ENCODE data around the gene ATP6V1A. TPM values are rescaled to one million over a fixed set of nuclear protein-coding genes. Genes with fewer than 3 reads are reported as not detected.

ATP6V1A gene
- total and polyA plus RNA-seq, 2 of the 13 experiments (the other 11 are each of a cell fraction or from before 2014, with no cell fraction given), result 23.4 to 95.1 TPM

DNA sequence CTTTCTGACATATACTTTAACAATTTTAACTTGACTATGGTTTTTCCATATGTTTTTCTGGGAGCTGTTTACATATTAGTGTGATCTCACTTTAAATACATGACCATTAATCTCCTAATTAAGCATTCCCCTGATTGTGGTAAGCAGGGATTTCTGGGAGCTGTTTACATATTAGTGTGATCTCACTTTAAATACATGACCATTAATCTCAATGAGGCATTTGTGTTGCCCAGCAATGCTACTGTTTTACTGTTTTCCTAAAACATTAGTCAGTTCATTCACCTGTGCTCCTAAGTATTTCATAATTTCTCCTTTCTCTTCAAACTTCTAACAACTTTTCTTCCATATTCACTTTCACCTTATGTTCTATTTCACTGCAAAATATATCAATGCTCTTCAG, 88.1 kb downstream of the ATP6V1A start:
- ChIA-PET POLR2A (no interaction called here), CTCF (ENCODE audit: low intra/inter-chr PET ratio, low total read pairs) (no interaction called here)
- H3K4me3 ChIP-seq (replicated peaks in 1 of 3; ENCODE audit: insufficient read depth in 1 of 3, low read depth in 2 of 3, low read length in 3 of 3), result no peak overlapping the region
- H3K9me3 ChIP-seq (ENCODE audit: low read length), result no peaks in the 10 kb centered on the region
- H2AFZ ChIP-seq (ENCODE audit: low read length), result peak overlapping the region; percentile 49
- H3K36me3 ChIP-seq (replicated peaks in 1 of 2; ENCODE audit: control insufficient read depth in 1 of 2, insufficient read depth in 2 of 2, low read length in 2 of 2), result no peaks in the 10 kb centered on the region
- peak overlapping the region; percentile 49 for H3K4me2 ChIP-seq (ENCODE audit: low read depth, low read length)
- no peaks in the 10 kb centered on the region for H4K20me1 ChIP-seq (ENCODE audit: insufficient read depth, low read length)
- FAIRE-seq, result no peak
- no peak for ATAC-seq
- BruUV-seq (replicated peaks), result no TSS peak
- H3K4me1 ChIP-seq (ENCODE audit: insufficient read depth, low read length), result peaks cover 58% of the 10 kb centered on the region
- in situ Hi-C loops (cut with HindIII; ENCODE audit: extremely low pct_ligation_motif_present, low pct_unique_long_range_greater_than_20kb), result loop anchor here (10.0 kb wide), 1 partner anchor 90 kb away; the partner anchor contains the start of genes ATP6V1A and NAA50
- no peaks in the 10 kb centered on the region for H3K79me2 ChIP-seq (ENCODE audit: insufficient read depth, low read length)
- TF ChIP-seq, protein P1, sequence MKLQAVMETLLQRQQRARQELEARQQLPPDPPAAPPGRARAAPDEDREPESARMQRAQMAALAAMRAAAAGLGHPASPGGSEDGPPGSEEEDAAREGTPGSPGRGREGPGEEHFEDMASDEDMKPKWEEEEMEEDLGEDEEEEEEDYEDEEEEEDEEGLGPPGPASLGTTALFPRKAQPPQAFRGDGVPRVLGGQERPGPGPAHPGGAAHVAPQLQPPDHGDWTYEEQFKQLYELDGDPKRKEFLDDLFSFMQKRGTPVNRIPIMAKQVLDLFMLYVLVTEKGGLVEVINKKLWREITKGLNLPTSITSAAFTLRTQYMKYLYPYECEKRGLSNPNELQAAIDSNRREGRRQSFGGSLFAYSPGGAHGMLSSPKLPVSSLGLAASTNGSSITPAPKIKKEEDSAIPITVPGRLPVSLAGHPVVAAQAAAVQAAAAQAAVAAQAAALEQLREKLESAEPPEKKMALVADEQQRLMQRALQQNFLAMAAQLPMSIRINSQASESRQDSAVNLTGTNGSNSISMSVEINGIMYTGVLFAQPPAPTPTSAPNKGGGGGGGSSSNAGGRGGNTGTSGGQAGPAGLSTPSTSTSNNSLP (IDR thresholded peaks at IDR 0.05; ENCODE audit: low read depth, low read length), result 0 out of 2 replicates have a peak, but pooled peaks have one; percentile 29
- TF ChIP-seq HOXA3 (CRISPR knock-in tag; IDR thresholded peaks at IDR 0.05) (no peak), RXRB (CRISPR knock-in tag; IDR thresholded peaks at IDR 0.05; ENCODE audit: borderline replicate concordance) (0 out of 2 replicates have a peak, but pooled peaks have one; percentile 8)
- no peak overlapping the region for H3K27ac ChIP-seq (ENCODE audit: extremely low read length, insufficient read depth, low read length)
- H3K9ac ChIP-seq (ENCODE audit: insufficient read depth, low read depth, low read length), result no peak overlapping the region
- peaks cover 0 to 6% of the 10 kb centered on the region in 2 experiments; a peak in 4 of 5 replicates for H3K27me3 ChIP-seq (ENCODE audit: control insufficient read depth in 1 of 2, insufficient read depth in 2 of 2, low read length in 2 of 2)
- intact Hi-C loops (cut with micrococcal nuclease; ENCODE audit: unreplicated experiment), result no loop called here
- DNase-seq (ENCODE audit: low spot score), result no peak

DNA sequence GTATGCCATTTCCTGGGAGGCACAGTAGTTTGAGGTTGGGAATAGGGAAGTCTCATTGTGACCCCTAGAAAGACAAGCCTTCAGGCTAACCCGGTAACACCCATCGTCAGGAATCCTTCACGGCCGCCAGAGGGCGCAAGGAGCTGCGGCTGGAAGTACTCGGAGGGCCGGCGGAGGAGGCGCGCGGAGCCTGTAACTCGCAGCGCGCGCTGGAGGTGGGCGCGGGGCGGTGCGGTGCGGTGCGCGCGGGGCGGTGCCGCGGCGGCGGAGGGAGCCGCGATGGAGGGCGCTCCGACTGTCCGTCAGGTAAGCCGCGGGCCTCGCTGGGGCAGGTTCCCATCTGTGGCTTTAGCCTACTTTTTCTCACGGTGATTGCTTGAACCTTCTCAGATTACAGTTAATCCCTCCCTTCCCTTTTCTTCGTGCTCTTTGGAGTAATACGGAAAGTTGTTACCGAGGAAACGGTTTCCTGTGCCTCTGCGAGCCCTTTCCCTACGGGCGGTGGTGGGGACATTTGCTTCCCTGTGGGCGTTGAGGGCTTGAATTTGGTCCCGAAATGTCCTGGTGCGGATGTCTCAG, 91.9 kb downstream of the ATP6V1A start, which contains the start of gene GRAMD1C:
GRAMD1C (plus strand) TSS at position 158 of the 579 bp plus-strand sequence; CDS start at position 280, 122 bp downstream.
- ChIA-PET POLR2A (no interaction called here), CTCF (ENCODE audit: low intra/inter-chr PET ratio, low total read pairs) (interaction anchor here (2.1 to 3.2 kb wide), 2 partner anchors 74 to 102 kb away, joined by 13 to 32 read pairs; no protein-coding TSS in a partner anchor)
- peak within 1 kb of the TSS; percentile 44 to 77 (median 57) for H3K4me3 ChIP-seq (replicated peaks in 1 of 3; ENCODE audit: insufficient read depth in 1 of 3, low read depth in 2 of 3, low read length in 3 of 3)
- H3K79me2 ChIP-seq (ENCODE audit: insufficient read depth, low read length), result no peaks in the 10 kb centered on the region
- H3K27ac ChIP-seq (ENCODE audit: extremely low read length, insufficient read depth, low read length), result no peak within 1 kb of the TSS
- H3K36me3 ChIP-seq (replicated peaks in 1 of 2; ENCODE audit: control insufficient read depth in 1 of 2, insufficient read depth in 2 of 2, low read length in 2 of 2), result no peaks in the 10 kb centered on the region
- H3K4me1 ChIP-seq (ENCODE audit: insufficient read depth, low read length), result peaks cover 26% of the 10 kb centered on the region
- peaks cover 0 to 6% of the 10 kb centered on the region in 2 experiments; a peak in 4 of 5 replicates for H3K27me3 ChIP-seq (ENCODE audit: control insufficient read depth in 1 of 2, insufficient read depth in 2 of 2, low read length in 2 of 2)
- peak within 1 kb of the TSS; percentile 98 for H2AFZ ChIP-seq (ENCODE audit: low read length)
- FAIRE-seq, result peak; percentile 21
- peak; percentile 98 for ATAC-seq
- no peaks in the 10 kb centered on the region for H4K20me1 ChIP-seq (ENCODE audit: insufficient read depth, low read length)
- no peaks in the 10 kb centered on the region for H3K9me3 ChIP-seq (ENCODE audit: low read length)
- H3K4me2 ChIP-seq (ENCODE audit: low read depth, low read length), result peak within 1 kb of the TSS; percentile 95
- BruUV-seq (replicated peaks), result no TSS peak
- H3K9ac ChIP-seq (ENCODE audit: insufficient read depth, low read depth, low read length), result peak within 1 kb of the TSS; percentile 52; the same call in 1 of the 2 replicates
- WGBS (ENCODE audit: low lambda C conversion rate), result 3% methylated on average over 21 of the region's 48 CpGs
- intact Hi-C loops (cut with micrococcal nuclease; ENCODE audit: unreplicated experiment) (loop anchor here (1.0 to 2.0 kb wide), 3 partner anchors 52 to 102 kb away; no protein-coding TSS in a partner anchor), in situ Hi-C loops (cut with HindIII; ENCODE audit: extremely low pct_ligation_motif_present, low pct_unique_long_range_greater_than_20kb) (loop anchor here (10.0 kb wide), 1 partner anchor 94 kb away; the partner anchor contains the start of genes ATP6V1A and NAA50)
- peak; percentile 72 for DNase-seq (ENCODE audit: low spot score)
- TF ChIP-seq MXD4 (CRISPR knock-in tag; IDR thresholded peaks at IDR 0.05), result peak; percentile 55; the same call in 1 of the 2 replicates
- TF ChIP-seq, protein P2, sequence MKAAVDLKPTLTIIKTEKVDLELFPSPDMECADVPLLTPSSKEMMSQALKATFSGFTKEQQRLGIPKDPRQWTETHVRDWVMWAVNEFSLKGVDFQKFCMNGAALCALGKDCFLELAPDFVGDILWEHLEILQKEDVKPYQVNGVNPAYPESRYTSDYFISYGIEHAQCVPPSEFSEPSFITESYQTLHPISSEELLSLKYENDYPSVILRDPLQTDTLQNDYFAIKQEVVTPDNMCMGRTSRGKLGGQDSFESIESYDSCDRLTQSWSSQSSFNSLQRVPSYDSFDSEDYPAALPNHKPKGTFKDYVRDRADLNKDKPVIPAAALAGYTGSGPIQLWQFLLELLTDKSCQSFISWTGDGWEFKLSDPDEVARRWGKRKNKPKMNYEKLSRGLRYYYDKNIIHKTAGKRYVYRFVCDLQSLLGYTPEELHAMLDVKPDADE (CRISPR knock-in tag; IDR thresholded peaks at IDR 0.05), result no peak
- no peak for TF ChIP-seq ZKSCAN1 (IDR thresholded peaks at IDR 0.05; ENCODE audit: low read length)
- no peak for TF ChIP-seq NRL (CRISPR knock-in tag; IDR thresholded peaks at IDR 0.05; ENCODE audit: borderline replicate concordance)
- 0 out of 2 replicates have a peak, but pooled peaks have one; percentile 25 for TF ChIP-seq ZMYM3 (CRISPR knock-in tag; IDR thresholded peaks at IDR 0.05)
- TF ChIP-seq ZNF180 (CRISPR knock-in tag; IDR thresholded peaks at IDR 0.05; ENCODE audit: borderline replicate concordance, low read depth), result no peak
- TF ChIP-seq, protein P3, sequence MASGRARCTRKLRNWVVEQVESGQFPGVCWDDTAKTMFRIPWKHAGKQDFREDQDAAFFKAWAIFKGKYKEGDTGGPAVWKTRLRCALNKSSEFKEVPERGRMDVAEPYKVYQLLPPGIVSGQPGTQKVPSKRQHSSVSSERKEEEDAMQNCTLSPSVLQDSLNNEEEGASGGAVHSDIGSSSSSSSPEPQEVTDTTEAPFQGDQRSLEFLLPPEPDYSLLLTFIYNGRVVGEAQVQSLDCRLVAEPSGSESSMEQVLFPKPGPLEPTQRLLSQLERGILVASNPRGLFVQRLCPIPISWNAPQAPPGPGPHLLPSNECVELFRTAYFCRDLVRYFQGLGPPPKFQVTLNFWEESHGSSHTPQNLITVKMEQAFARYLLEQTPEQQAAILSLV (CRISPR knock-in tag; IDR thresholded peaks at IDR 0.05; ENCODE audit: borderline replicate concordance), result no peak
- 0 out of 2 replicates have a peak, but pooled peaks have one; percentile 27 for TF ChIP-seq BORCS8-MEF2B (CRISPR knock-in tag; IDR thresholded peaks at IDR 0.05)
